Stomach (tissue), 9 donors: Measurements from ENCODE around the gene APCDD1. TPM values are rescaled to one million over a fixed set of nuclear protein-coding genes. Genes with fewer than 3 reads are reported as not detected.

ENCODE experiments used
- DNase-seq, 2 donors: peaks; one replicate each; pipeline versions ENCODE4 v3.0.0 to v3.0.0-alpha.2; 2013 to 2019
- H3K27ac ChIP-seq, 5 donors: fragments of 200-600 bp in 4 of 5; sonication (generic) in 4 of 5; one replicate each; pipeline ENCODE4 v1.5.1; 2013 to 2019; ENCODE audit warnings: mild to moderate bottlenecking in 1 of 5, moderate library complexity in 1 of 5
- H3K27me3 ChIP-seq, 3 donors: fragments of 200-600 bp; sonication (generic); one replicate each; pipeline ENCODE4 v1.5.1; 2017 to 2019; ENCODE audit warnings: mixed run types in 1 of 3
- H3K36me3 ChIP-seq, 4 donors: fragments of 200-600 bp; sonication (generic); 1 replicate in 3 of 4; 2 replicates in 1 of 4; pipeline ENCODE4 v1.5.1; 2016 to 2019
- H3K4me1 ChIP-seq, 4 donors: fragments of 200-600 bp; sonication (generic); one replicate each; pipeline ENCODE4 v1.5.1; 2016 to 2019
- H3K4me3 ChIP-seq, 4 donors: fragments of 200-600 bp; sonication (generic) in 3 of 4; one replicate each; pipeline ENCODE4 v1.5.1; 2016 to 2019; ENCODE audit warnings: mild to moderate bottlenecking in 1 of 4
- H3K9me3 ChIP-seq, 4 donors: fragments of 200-600 bp; sonication (generic); one replicate each; pipeline ENCODE4 v1.5.1; 2016 to 2019
- EP300 ChIP-seq: sonication (generic); formaldehyde crosslinking; IDR thresholded peaks from one replicate; pipeline ENCODE4 v1.6.1; 2017; ENCODE audit warnings: antibody characterized with exemption
- POLR2A ChIP-seq, 4 donors: fragments of 450-650 bp; IDR thresholded peaks; one replicate each; pipeline ENCODE4 v1.6.1; 2016; ENCODE audit warnings: antibody characterized with exemption in 4 of 4, control low read depth in 2 of 4, mild to moderate bottlenecking in 1 of 4, moderate library complexity in 1 of 4
- POLR2AphosphoS5 ChIP-seq, 3 donors: sonication (generic); formaldehyde crosslinking; IDR thresholded peaks; one replicate each; pipeline ENCODE4 v1.6.1; 2016; ENCODE audit warnings: antibody characterized with exemption in 3 of 3
- WGBS, 5 donors: extraction: QIAGEN DNeasy Blood & Tissue Kit in 3 of 5; methylation state at CpG; one replicate each; pipeline versions ENCODE4 v1.1.5 to v1.1.7; 2013 to 2018; 5-methylcytosine and 5-hydroxymethylcytosine counted together
- intact Hi-C: fragments of 100-400 bp; cut with DNase I; formaldehyde crosslinking; loops from one replicate; pipeline ENCODE4 v1.15.1; 2023; ENCODE audit warnings: low total_unique reads
- polyA plus RNA-seq, 3 donors: library from polyadenylated mRNA; stranded (reverse); fragments of 200-250 nt; gene quantifications; one replicate each; pipeline ENCODE4 v1.2.3, GENCODE V29; 2013
- total RNA-seq, 5 donors: library from RNA; depleted of rRNA; stranded (reverse); fragments of >200 nt; gene quantifications; one replicate each; pipeline versions ENCODE4 v1.1.0 to v1.2.3, GENCODE V29; 2014 to 2016
- TF ChIP-seq, protein P1 (sequence below), 7 experiments: fragments of 450-650 bp in 4 of 7; fragments of 200-600 bp in 3 of 7; sonication (generic) in 3 of 7; IDR thresholded peaks; one replicate each; pipeline ENCODE4 v1.5.1; 2016 to 2019; ENCODE audit warnings: antibody characterized with exemption in 7 of 7, control low read depth in 2 of 7, mild to moderate bottlenecking in 1 of 7
- donor health status: healthy with polysubstance abuse.
- donor health status: Bipolar disorder and iron deficiency.
- donor health status: healthy.

Gene APCDD1
- total and polyA plus RNA-seq, 8 donors, result 11.0 to 142 (median 25.9) TPM

GRCh38 chr18:10442551-10442971, 11.9 kb upstream of the APCDD1 start:
- TF ChIP-seq EP300, result no peak
- TF ChIP-seq, protein P1, sequence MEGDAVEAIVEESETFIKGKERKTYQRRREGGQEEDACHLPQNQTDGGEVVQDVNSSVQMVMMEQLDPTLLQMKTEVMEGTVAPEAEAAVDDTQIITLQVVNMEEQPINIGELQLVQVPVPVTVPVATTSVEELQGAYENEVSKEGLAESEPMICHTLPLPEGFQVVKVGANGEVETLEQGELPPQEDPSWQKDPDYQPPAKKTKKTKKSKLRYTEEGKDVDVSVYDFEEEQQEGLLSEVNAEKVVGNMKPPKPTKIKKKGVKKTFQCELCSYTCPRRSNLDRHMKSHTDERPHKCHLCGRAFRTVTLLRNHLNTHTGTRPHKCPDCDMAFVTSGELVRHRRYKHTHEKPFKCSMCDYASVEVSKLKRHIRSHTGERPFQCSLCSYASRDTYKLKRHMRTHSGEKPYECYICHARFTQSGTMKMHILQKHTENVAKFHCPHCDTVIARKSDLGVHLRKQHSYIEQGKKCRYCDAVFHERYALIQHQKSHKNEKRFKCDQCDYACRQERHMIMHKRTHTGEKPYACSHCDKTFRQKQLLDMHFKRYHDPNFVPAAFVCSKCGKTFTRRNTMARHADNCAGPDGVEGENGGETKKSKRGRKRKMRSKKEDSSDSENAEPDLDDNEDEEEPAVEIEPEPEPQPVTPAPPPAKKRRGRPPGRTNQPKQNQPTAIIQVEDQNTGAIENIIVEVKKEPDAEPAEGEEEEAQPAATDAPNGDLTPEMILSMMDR (IDR thresholded peaks at IDR 0.05), result peak in 1 of 7 experiments; percentile 11
- peak in 1 of 2 donors; percentile 41 for DNase-seq
- no peak overlapping the region for H3K4me3 ChIP-seq
- H3K27ac ChIP-seq, result no peak overlapping the region
- peaks cover 0 to 16% (median 6%) of the 10 kb centered on the region in 4 donors for H3K4me1 ChIP-seq
- no peaks in the 10 kb centered on the region for H3K27me3 ChIP-seq
- no peaks in the 10 kb centered on the region for H3K36me3 ChIP-seq
- H3K9me3 ChIP-seq, result no peaks in the 10 kb centered on the region
- intact Hi-C loops, result no loop called here
- WGBS, 5 donors, result 66 to 82% (median 71%) methylated on average over 4 of the region's 4 CpGs

GRCh38 chr18:10443001-10443400, 11.4 kb upstream of the APCDD1 start:
- no peaks in the 10 kb centered on the region for H3K27me3 ChIP-seq
- no peaks in the 10 kb centered on the region for H3K9me3 ChIP-seq
- TF ChIP-seq EP300 (no peak), POLR2AphosphoS5 (IDR thresholded peaks at IDR 0.05) (no peak), POLR2A (IDR thresholded peaks at IDR 0.05) (no peak)
- TF ChIP-seq, protein P1 (IDR thresholded peaks at IDR 0.05), result no peak
- intact Hi-C loops, result no loop called here
- H3K27ac ChIP-seq, result no peak overlapping the region
- H3K36me3 ChIP-seq, result no peaks in the 10 kb centered on the region
- no peak overlapping the region for H3K4me3 ChIP-seq
- peaks cover 0 to 16% (median 6%) of the 10 kb centered on the region in 4 donors for H3K4me1 ChIP-seq
- DNase-seq, result no peak
- WGBS, 5 donors, result 85 to 97% (median 89%) methylated on average over 1 of the region's 1 CpG

- H3K27me3 ChIP-seq, result no peaks in the 10 kb centered on the region
- H3K36me3 ChIP-seq, result no peaks in the 10 kb centered on the region
- no peak overlapping the region for H3K4me3 ChIP-seq
- H3K27ac ChIP-seq, result no peak overlapping the region
- no peaks in the 10 kb centered on the region for H3K9me3 ChIP-seq
- TF ChIP-seq POLR2AphosphoS5 (IDR thresholded peaks at IDR 0.05) (peak in 1 of 3 donors; percentile 14), POLR2A (IDR thresholded peaks at IDR 0.05) (no peak), EP300 (no peak)
- DNase-seq, result peak; percentile 31 to 66
- peaks cover 0 to 16% (median 6%) of the 10 kb centered on the region in 4 donors for H3K4me1 ChIP-seq
- WGBS, 5 donors, result 16 to 39% (median 26%) methylated on average over 9 of the region's 9 CpGs
- intact Hi-C loops, result no loop called here
Observed at GRCh38 chr18:10444314-10445006, 10.0 kb upstream of the APCDD1 start.

- intact Hi-C loops, result no loop called here
- no peak for TF ChIP-seq EP300
- TF ChIP-seq POLR2A (IDR thresholded peaks at IDR 0.05), result no peak
- TF ChIP-seq, protein P1 (IDR thresholded peaks at IDR 0.05), result no peak
- TF ChIP-seq POLR2AphosphoS5 (IDR thresholded peaks at IDR 0.05), result no peak
- Histone ChIP-seq H3K4me1 (peaks cover 0 to 21% (median 13%) of the 10 kb centered on the region in 4 donors), H3K4me3 (no peak overlapping the region), H3K9me3 (no peaks in the 10 kb centered on the region), H3K27me3 (peaks cover 0 to 10% (median 5%) of the 10 kb centered on the region in 3 donors), H3K36me3 (no peaks in the 10 kb centered on the region), H3K27ac (no peak overlapping the region)
- DNase-seq, result no peak
- 51 to 64% (median 56%) methylated on average over 2 of the region's 2 CpGs for WGBS, 5 donors
Observed at GRCh38 chr18:10449396-10449795, 5.0 kb upstream of the APCDD1 start.

DNA sequence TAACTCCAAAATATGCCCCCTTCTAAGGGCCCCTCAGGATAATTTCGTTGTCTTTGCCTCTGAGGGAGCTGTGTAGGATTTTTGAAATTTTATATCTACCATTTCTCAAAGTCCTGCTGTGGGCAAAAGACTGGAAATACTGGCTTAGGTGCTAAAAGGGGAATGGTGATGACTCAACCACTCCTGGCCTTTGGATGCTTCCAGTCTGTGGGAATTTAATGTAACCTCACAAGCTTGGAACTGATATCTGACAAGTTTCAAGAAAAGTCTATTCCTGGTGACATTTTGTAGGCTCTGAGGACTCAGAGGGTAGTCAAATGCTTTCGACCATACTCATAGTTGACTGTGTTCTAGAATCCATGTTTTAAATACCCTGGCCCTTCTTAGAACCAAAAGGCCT, 3.4 kb upstream of the APCDD1 start:
- intact Hi-C loops, result no loop called here
- no peak for TF ChIP-seq POLR2AphosphoS5 (IDR thresholded peaks at IDR 0.05)
- TF ChIP-seq, protein P1 (IDR thresholded peaks at IDR 0.05), result no peak
- no peak for TF ChIP-seq EP300
- no peak for TF ChIP-seq POLR2A (IDR thresholded peaks at IDR 0.05)
- 81 to 92% (median 82%) methylated on average over 2 of the region's 2 CpGs for WGBS, 5 donors
- no peak overlapping the region for H3K4me3 ChIP-seq
- H3K9me3 ChIP-seq, result no peaks in the 10 kb centered on the region
- H3K27ac ChIP-seq, result peak overlapping the region in 1 of 5 donors; percentile 8
- no peak for DNase-seq
- peaks cover 0 to 14% (median 13%) of the 10 kb centered on the region in 3 donors for H3K27me3 ChIP-seq
- no peaks in the 10 kb centered on the region for H3K36me3 ChIP-seq
- H3K4me1 ChIP-seq, result peaks cover 4 to 22% (median 20%) of the 10 kb centered on the region in 4 donors
